T-helper 9 cell (primary cell): Measurements from ENCODE around the gene PLAC9.

ENCODE experiments used
- DNase-seq: peaks from one replicate; pipeline ENCODE4 v3.0.0-alpha.2; 2020

PLAC9 gene

DNA sequence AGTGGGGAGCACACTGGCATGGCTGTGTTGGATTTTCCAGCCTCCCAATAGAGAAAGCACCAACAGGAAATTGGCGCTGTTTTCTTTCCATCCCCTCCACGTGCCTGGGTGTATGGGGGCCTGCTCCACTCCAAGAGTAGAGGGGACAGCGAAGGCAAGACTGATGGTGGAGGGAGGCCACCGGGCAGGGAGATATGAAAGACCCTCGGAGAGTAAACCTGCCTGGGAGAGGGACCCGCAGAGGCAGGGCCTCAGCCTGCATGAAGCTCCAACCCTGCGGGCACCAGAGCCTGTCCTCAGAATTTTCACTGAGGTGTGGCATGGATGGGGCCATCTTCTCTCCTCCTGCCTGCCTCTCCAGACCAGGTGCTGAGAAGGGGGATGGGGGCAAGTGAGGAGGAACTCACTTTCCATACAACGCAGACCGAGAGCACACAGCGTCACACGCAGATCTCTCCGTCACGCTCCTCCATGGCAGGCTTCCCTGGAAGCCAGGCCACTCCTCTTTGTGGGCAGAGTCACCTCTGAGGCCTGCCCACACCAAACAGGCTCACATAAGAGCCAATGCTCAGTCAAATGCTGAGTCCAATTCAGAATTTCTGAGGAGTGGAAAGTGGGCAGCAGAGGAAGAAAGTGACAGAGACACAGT, 54.0 kb downstream of the PLAC9 start:
- no peak for DNase-seq

- no peak for DNase-seq
These were observed 54.5 kb downstream of the PLAC9 start for GRCh38 chr10:80187060-80187459.

GRCh38 chr10:80187465-80188409, 55.2 kb downstream of the PLAC9 start:
- peak; percentile 71 for DNase-seq

DNA sequence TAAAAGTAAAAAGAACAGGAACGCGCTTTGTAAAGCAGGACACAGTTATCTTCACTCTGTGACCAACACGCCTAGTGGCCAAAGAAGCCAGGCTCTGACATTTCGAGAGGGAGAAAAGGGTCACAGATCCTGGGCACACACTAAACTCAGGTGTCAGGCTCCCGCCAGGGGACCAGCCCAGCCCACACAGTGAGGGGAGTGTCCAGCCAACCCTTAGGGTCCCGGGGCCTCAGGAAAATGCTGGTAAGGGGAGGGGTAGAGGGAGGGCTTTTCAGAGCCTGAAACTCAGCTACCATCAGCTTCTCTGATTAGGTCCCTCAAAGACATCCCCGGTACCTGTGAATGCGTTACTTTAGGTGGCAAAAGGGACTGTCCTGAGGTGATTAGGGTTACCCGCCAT, 56.2 kb downstream of the PLAC9 start:
- DNase-seq = no peak

DNA sequence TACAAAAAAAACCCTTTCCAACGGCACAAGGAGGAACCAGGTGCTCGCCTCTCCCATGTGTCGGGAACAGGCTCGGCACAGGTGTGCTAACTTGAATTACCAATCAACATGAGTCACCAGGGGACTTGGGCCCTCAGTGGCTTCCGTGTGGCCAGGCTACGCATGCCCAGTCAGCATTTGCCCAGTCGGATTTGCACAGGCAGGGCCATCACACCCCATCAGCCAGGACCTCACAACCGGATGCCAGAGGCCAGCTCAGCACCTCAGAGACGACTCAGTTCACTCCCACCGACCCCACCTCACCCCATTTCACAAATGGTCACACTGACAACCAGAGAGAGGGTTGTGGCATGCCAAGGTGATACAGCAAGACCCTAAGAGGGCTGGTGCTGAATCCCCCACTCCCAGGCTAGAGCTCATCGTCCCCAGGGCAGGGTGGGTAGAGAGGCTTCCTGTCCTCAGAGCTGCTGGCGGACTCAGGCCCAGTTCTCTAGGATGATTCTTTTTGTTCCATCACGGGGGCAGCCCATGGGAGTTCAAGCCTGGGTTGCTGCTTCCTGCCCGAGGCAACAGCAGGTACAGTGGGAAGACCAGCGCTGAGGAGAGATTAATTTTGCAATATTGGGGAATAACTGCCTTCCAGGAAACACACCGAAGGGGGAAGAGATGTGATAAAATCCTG, 59.2 kb downstream of the PLAC9 start:
- no peak for DNase-seq

DNA sequence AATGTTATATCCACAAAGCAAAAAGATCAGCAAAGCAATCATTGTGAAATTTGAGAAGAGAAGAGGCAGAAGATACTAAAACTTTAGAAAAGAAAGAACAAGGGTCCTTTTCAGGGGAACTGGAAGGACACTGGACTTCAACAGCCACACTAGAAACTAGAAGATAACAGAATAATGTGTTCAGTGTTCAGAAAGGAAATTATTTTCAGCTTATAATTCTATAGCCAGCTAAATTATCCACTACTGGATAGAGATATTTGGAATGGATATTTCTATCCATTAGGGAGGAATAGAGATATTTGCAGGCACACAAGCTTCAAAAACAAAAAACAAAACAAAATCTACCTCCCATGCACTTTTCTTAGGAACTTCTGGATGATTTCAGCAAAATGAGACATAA, 60.0 kb downstream of the PLAC9 start:
- no peak for DNase-seq

DNA sequence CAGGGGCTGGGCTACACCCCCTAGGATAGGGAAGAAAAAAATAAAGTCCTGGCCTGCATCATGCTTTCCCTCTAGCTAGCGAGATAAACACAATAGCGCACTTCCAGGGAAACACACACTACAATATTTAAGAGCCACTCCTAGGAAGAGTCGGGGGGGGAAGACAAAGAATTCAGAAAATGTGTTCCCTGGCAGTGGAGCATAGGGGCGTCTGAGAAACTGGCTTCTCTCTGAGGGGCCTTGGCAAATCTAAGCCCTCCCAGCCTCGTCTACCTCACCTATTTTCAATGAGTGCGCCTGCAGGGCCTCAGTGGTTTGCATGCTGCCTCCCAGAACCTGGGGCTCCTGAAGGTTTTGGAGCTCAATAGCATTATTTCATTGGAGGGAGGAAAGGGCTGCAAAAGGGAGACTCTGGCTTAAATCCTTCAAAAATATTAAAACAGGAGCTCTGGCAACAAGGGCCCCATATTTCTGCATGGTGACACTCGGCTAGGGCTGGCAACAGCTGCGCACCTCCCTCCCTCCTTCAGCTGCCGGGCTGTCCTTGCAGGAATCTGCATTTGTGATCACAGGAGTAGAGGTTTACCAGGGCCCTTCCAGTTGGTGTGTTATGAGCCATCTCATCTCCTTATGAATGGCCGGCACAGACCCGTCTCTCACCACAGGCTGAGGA, 62.0 kb downstream of the PLAC9 start:
- DNase-seq = no peak
